RPMI8226 (cell line): ENCODE data around the gene TEX29.

Experiments
- DNase-seq: peaks from one replicate; pipeline ENCODE4 v3.0.0-alpha.2; 2015

TEX29 gene

GRCh38 chr13:111372651-111373425 is 52.4 kb downstream of the TEX29 start:
- no peak for DNase-seq

DNA sequence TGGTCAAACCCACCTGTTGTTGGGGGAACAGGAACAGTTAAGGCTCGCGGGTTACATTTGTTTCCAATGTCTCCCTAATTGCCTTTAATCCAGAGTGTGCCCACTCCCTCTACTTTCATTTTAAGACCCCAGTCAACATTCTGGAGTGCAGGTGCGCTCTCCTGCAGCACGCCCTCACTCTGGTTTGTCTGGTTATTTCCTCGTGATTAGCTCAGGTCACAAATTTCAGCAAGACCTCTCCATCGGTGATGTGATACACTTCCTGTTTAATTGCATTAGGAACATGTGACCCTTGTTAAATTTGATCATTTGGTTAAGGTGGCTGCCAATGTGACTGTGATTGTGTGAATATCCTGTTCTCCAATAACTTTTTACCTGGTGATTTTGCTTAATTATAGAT is 53.0 kb downstream of the TEX29 start:
- no peak for DNase-seq

DNA sequence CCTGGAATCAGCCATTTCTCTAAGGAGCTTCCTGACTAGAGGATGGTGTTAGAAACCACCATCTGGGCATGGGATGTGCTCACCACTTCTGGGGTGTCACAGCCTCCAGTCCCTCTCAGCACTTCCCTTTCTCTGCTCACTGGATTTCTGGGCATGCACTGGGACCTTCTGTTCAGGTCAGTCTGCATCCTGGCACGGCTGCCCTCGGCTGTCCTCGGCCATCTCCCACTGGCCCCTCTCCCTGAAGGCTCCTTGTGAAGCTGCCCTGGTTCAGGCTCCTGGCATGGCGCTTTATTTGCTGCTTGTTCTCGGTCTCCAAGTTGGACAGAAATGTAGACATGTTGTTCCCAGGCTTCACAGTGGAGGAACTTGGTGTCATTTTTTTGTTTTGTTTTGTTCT is 60.0 kb downstream of the TEX29 start:
- DNase-seq, result no peak

DNA sequence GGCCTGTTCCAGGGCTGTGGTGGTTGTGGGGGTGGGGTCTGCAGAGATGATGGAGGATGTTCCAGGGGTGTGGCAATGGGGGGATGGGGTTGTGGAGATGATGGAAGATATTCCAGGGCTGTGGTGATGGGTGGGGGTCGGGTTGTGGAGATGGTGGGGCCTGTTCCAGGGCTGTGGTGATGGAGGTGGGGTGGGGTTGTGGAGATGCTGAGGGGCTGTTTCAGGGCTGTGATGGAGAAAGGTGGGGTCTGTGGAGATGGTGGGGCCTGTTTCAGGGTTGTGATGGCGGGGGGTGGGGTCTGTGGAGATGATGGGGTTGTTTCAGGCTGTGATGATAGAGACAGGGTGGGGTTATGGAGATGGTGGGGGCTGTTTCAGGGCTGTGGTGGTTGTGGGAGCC is 62.0 kb downstream of the TEX29 start:
- DNase-seq, result no peak

- DNase-seq, result no peak
These were observed 62.4 kb downstream of the TEX29 start for GRCh38 chr13:111382877-111383276.

DNA sequence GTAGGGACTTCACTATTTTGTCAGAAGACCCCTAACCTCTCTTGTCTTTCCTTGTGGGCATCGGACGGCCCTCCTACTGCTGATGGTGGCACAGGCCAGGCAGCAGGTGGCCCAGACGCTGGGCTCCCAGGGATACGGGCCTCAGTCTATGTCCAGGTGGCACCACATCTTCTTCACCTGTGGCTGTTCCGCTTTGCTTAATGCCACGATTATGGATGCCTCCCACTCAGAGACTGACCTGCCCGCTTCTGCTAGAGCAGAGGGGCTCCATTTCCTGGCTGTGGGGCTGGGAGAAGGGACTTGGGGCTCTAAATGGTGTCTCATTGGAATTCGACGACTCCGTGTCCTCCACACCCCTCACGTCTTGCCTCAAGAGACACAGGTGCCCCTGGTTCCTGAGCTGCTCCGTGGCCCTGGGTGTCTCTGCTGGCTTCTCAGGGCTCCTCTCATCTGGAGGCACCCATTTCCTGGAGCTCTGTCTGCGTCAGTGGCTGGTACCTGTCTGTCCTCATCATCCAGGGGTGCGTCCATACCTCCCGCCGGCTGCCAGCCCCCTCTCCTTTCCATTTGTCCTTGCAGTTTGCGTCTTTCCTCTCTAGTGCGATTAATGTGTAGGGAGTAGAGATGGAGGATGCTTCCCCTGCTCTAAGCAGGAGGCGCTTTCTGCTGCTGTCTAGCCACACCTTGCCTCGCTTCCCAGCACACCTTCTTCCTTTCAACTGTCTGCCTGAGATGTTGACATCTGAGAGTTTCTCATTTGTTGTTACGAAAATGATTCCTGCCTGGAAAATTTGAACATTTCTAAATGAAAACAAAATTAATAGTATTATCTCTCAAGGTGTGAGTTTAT is 63.4 kb downstream of the TEX29 start:
- no peak for DNase-seq

DNA sequence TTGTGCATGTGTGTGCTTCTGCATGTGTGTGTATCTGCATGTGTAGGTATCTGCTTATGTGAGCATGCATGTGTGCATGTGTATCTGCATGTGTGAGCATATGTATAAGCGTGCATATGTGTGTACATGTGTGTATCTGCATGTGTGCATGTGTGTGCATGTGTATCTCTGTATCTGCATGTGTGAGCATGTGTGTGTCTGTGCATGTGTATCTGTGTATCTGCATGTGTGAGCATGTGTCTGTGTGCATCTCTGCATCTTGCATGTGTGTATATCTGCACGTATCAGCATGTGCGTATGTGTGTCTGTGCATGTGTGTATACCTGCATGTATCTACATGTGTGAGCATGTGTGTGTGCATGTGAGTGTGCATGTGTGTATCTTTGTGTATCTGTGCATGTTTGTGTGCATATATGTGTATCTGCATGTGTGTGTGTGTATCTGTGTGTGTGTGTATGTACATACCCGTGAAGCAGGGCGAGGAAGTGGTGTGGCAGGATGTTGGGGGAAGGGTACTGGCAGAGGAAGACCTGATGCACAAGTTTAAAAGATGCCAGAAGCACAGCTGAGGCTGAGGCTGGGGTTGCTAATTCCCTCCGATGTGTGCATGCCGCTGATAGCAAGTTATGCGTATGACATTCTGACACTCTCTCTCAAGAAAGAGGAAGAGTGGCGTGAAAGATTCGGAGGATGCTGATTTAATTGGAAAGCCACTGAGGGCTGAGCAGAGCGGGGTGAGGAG is 64.2 kb downstream of the TEX29 start:
- no peak for DNase-seq

GRCh38 chr13:111385183-111385857 is 64.9 kb downstream of the TEX29 start:
- DNase-seq, result no peak

DNA sequence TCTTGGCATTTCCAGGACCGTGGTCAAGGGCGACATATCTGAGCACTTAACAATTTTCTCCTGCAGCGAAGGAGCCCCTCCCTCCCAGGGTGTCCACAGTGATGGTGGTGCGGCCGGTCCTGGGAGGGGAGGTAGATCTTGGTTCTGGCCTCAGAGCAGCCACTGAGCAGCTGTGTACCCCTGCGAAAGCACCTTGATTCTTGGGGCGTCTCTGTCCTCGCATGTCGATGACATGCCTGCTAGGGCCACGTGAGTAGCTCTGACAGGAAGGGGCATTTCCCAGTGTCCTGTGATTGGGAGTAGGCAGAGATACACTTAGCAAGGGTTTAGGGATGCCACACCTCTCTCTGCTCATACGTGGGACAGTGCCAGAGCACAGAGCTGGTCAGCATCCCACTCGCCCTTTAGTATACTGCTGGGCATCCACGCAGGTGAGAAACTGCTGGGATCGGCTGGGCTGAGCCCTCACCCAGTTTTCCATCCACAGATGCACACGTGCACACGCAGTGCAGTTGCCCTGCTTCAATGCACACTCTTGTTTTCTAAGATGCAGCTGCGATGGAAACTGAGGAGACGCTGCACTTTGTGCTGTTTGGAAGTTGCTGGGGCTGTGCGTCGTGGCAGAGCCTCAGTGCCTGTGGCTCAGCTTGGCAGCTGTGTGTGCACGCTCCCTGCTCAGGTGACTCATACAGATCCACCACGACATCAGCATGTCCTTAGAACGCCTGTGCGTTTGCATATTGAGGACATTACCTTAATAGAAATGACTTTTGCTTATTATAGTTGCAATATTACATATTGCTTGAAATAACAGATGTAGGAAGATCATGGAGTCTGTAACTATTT is 66.8 kb downstream of the TEX29 start:
- no peak for DNase-seq

DNA sequence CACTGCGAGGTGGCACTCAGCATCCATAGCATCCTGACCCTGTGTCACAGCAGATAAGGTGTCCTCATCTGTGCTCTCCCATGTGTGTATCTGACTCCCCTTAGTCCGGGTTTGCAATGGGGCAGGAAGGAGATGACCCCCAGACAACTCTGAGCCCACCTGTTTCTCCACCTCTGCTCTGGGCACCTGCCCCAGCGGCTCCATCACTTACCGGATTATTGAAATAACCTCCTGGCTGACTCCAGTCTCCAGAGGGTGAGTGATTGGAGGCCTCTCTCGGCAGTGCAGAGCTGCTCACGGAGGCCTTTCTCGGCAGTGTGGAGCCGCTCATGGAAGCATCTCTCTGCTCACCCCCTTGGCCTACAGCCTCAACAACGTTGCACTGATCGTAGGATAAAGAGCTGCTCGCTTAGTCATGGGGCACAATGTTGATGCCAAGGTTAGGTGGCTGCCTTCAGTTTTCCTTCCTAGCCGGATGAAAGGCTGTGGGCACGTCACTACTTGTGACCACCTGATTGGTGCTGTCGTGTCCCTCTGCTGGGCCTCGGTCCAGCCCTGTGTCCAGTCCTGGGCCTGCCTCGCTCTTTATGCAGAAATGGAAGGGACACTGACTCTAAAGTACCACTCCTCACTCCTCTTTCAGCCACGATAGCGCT is 67.6 kb downstream of the TEX29 start:
- DNase-seq, result no peak

DNA sequence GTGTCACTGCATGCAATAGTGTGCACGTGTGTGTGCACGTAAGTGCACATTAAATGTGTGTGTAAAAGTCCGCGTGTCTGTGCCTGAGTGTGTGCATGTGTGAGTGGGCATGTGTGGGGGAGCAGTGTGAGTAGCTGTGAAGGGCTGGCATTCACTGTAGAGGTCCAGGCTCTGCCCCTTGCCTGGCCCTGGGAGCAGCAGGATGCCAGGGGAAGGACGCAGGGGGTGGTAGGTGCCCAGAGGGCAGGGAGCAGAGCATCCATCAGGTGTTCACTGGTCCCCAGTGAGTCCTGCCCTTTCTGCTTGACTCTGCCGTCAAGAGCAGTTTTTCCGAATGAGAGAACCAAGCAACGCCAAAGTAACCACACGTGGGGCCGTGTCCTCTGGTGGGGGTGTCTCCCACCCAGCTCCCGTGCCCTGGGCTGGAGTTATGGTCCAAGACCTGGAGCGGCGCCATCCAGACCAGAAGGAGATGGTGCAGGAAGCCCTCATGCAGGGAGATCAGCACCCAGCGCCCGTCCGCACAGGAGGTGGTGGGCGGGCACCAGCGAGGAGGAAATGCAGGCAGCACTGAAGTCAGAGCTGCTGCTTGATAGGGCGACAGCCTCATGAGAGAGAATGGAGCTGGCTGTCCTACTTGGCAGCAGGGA is 68.5 kb downstream of the TEX29 start:
- DNase-seq, result no peak

- no peak for DNase-seq
These were observed 69.4 kb downstream of the TEX29 start for GRCh38 chr13:111389621-111390521.

GRCh38 chr13:111390522-111391270 is 70.3 kb downstream of the TEX29 start:
- no peak for DNase-seq

DNA sequence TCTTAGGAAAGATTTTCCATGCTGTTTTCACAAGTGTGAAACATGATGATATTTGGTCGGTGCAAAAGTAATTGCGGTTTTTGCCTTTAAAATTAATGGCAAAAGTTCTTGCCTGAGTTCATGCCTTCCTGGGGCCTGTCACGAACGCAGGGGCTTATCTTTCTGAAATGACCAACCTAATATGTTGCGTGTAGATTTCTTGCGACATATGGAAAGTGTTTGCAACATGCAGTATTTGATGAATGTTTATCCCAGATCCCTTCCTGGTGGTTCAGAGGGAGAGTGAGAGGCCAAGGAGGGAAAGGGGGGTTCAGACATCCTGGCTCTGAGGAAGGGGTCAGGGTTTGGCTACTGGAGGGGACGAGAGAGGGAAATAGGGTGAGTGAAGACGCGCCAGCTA is 72.0 kb downstream of the TEX29 start:
- no peak for DNase-seq

DNA sequence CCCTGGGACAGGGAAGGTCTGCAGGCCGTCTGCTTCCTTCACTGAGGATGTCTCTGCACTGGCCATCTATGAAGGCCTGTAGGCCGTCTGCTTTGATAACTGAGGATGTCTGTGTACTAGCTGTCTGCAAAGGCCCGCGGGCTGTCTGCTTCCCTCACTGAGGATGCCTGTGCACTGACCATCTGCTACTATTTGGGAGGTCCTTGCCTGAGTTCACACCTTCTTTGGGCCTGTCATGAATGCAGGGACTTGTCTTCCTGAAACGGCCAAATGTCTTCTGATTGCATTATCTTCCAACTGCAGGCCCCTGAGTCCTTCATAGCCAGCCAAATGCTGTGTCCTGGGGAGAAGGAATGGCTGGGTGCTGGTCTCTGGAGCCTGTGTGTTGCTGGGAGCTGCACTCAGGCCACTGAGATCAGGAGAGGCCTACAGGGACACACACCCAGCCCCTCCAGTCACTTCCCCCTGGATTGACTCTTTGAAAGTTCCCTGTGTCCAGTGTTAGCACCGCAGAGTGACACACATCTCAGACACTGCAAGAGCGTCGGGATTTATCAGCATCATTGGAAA is 72.9 kb downstream of the TEX29 start:
- no peak for DNase-seq
